Activated naive CD4-positive, alpha-beta T cell treated with anti-CD3 and anti-CD28 coated beads for 36 hours (primary cell): ENCODE results near the gene CD6. TPM values are rescaled to one million over a fixed set of nuclear protein-coding genes. Genes with fewer than 3 reads are reported as not detected.

Source experiments
- CTCF ChIA-PET: fragments of 350-600 bp; sonication (Branson Sonifier 250); formaldehyde crosslinking; loops from one replicate; lab custom pipeline; 2021; ENCODE audit warnings: antibody characterized with exemption; lab: Charles Lee
- DNase-seq: peaks from one replicate; pipeline ENCODE4 v3.0.0-alpha.2; 2020
- H3K27ac Mint-ChIP-seq: one replicate; pipeline ENCODE4 v1.8.0; 2021; ENCODE audit warnings: mild to moderate bottlenecking, mixed read lengths
- H3K27me3 Mint-ChIP-seq: one replicate; pipeline ENCODE4 v1.8.0; 2021; ENCODE audit warnings: low read depth, mixed read lengths
- H3K36me3 Mint-ChIP-seq: one replicate; pipeline ENCODE4 v1.8.0; 2021; ENCODE audit warnings: low read depth, mixed read lengths
- H3K4me1 Mint-ChIP-seq: one replicate; pipeline ENCODE4 v1.8.0; 2021; ENCODE audit warnings: low read depth, mixed read lengths
- H3K4me3 Mint-ChIP-seq: one replicate; pipeline ENCODE4 v1.8.0; 2021; ENCODE audit warnings: mild to moderate bottlenecking, moderate library complexity, mixed read lengths
- H3K9me3 Mint-ChIP-seq: one replicate; pipeline ENCODE4 v1.8.0; 2021; ENCODE audit warnings: mixed read lengths
- intact Hi-C: fragments of 100-400 bp; cut with micrococcal nuclease; formaldehyde crosslinking; loops from one replicate; pipeline ENCODE4 v1.15.1; 2023
- total RNA-seq, 2 experiments: library from RNA; stranded (reverse); gene quantifications; one replicate each; pipeline ENCODE4 v1.2.3, GENCODE V29; 2021

The CD6 gene
- total RNA-seq, 2 experiments from 2014 or later = 227 to 234 TPM

- peaks cover 69% of the 10 kb centered on the region for H3K36me3 Mint-ChIP-seq
- CTCF ChIA-PET = interaction anchor here (2.1 kb wide), 1 partner anchor 13 kb away, joined by 7 read pairs; no protein-coding TSS in a partner anchor
- no peaks in the 10 kb centered on the region for H3K27me3 Mint-ChIP-seq
- H3K4me3 Mint-ChIP-seq = no peak overlapping the region
- intact Hi-C loops = no loop called here
- DNase-seq = no peak
- H3K4me1 Mint-ChIP-seq = peaks cover 72% of the 10 kb centered on the region
- peak overlapping the region; percentile 100 for H3K27ac Mint-ChIP-seq
- H3K9me3 Mint-ChIP-seq = no peaks in the 10 kb centered on the region
Observed at GRCh38 chr11:61019037-61019831, 47.8 kb downstream of the CD6 start.

- DNase-seq = peak; percentile 17
- peaks cover 67% of the 10 kb centered on the region for H3K36me3 Mint-ChIP-seq
- peaks cover 78% of the 10 kb centered on the region for H3K4me1 Mint-ChIP-seq
- peak overlapping the region; percentile 100 for H3K27ac Mint-ChIP-seq
- peak overlapping the region; percentile 81 for H3K4me3 Mint-ChIP-seq
- H3K27me3 Mint-ChIP-seq = no peaks in the 10 kb centered on the region
- CTCF ChIA-PET = interaction anchor here (0.8 to 1.2 kb wide), 2 partner anchors 110 to 166 kb away, joined by 3 to 4 read pairs; no protein-coding TSS in a partner anchor
- H3K9me3 Mint-ChIP-seq = no peaks in the 10 kb centered on the region
- intact Hi-C loops = loop anchor here (5.0 to 10.0 kb wide), 2 partner anchors 188 to 315 kb away; partner anchors contain the start of genes DDB1 and TKFC
Observed at GRCh38 chr11:61019832-61020405, 48.4 kb downstream of the CD6 start.

GRCh38 chr11:61020551-61021235, 49.2 kb downstream of the CD6 start:
- intact Hi-C loops = loop anchor here (5.0 to 10.0 kb wide), 2 partner anchors 188 to 314 kb away; partner anchors contain the start of genes DDB1 and TKFC
- peak overlapping the region; percentile 100 for H3K27ac Mint-ChIP-seq
- peaks cover 67% of the 10 kb centered on the region for H3K36me3 Mint-ChIP-seq
- peaks cover 81% of the 10 kb centered on the region for H3K4me1 Mint-ChIP-seq
- H3K4me3 Mint-ChIP-seq = peak overlapping the region; percentile 81
- CTCF ChIA-PET = interaction anchor here (0.6 to 1.2 kb wide), 3 partner anchors 26 to 166 kb away, joined by 3 to 4 read pairs (median 3); no protein-coding TSS in a partner anchor
- DNase-seq = peak; percentile 6
- no peaks in the 10 kb centered on the region for H3K27me3 Mint-ChIP-seq
- H3K9me3 Mint-ChIP-seq = no peaks in the 10 kb centered on the region

GRCh38 chr11:61021661-61022212, 50.3 kb downstream of the CD6 start:
- Mint-ChIP-seq H3K27me3 (no peaks in the 10 kb centered on the region), H3K4me1 (peaks cover 78% of the 10 kb centered on the region), H3K36me3 (peaks cover 65% of the 10 kb centered on the region), H3K27ac (peak overlapping the region; percentile 100), H3K9me3 (no peaks in the 10 kb centered on the region), H3K4me3 (peak overlapping the region; percentile 81)
- CTCF ChIA-PET = interaction anchor here (0.6 to 1.8 kb wide), 4 partner anchors 20 to 123 kb away, joined by 3 to 6 read pairs (median 3); no protein-coding TSS in a partner anchor
- DNase-seq = peak; percentile 97
- intact Hi-C loops = loop anchor here (1.0 to 10.0 kb wide), 6 partner anchors 43 to 313 kb away; partner anchors contain the start of genes DDB1, TKFC and TMEM109

GRCh38 chr11:61022311-61023085, 51.0 kb downstream of the CD6 start:
- peaks cover 77% of the 10 kb centered on the region for H3K4me1 Mint-ChIP-seq
- H3K9me3 Mint-ChIP-seq = no peaks in the 10 kb centered on the region
- CTCF ChIA-PET = interaction anchor here (0.6 to 2.4 kb wide), 9 partner anchors 18 to 123 kb away, joined by 3 to 10 read pairs (median 3); no protein-coding TSS in a partner anchor
- DNase-seq = peak; percentile 77
- intact Hi-C loops = loop anchor here (1.0 to 10.0 kb wide), 9 partner anchors 18 to 312 kb away; partner anchors contain the start of genes CD6, DDB1, TKFC and TMEM109
- H3K36me3 Mint-ChIP-seq = peaks cover 64% of the 10 kb centered on the region
- H3K27me3 Mint-ChIP-seq = no peaks in the 10 kb centered on the region
- peak overlapping the region; percentile 81 for H3K4me3 Mint-ChIP-seq
- peak overlapping the region; percentile 100 for H3K27ac Mint-ChIP-seq

- peak overlapping the region; percentile 100 for H3K27ac Mint-ChIP-seq
- H3K36me3 Mint-ChIP-seq = peaks cover 67% of the 10 kb centered on the region
- no peaks in the 10 kb centered on the region for H3K9me3 Mint-ChIP-seq
- H3K27me3 Mint-ChIP-seq = no peaks in the 10 kb centered on the region
- intact Hi-C loops = loop anchor here (1.0 to 10.0 kb wide), 8 partner anchors 19 to 311 kb away; partner anchors contain the start of genes CD6, DDB1, TKFC and TMEM109
- H3K4me1 Mint-ChIP-seq = peaks cover 79% of the 10 kb centered on the region
- DNase-seq = peak; percentile 92
- CTCF ChIA-PET = interaction anchor here (0.6 to 2.4 kb wide), 11 partner anchors 19 to 124 kb away, joined by 3 to 10 read pairs (median 3); no protein-coding TSS in a partner anchor
- H3K4me3 Mint-ChIP-seq = peak overlapping the region; percentile 81
Observed at GRCh38 chr11:61023086-61023965, 51.8 kb downstream of the CD6 start.

GRCh38 chr11:61023966-61024295, 52.5 kb downstream of the CD6 start:
- Mint-ChIP-seq H3K4me3 (peak overlapping the region; percentile 81), H3K27ac (peak overlapping the region; percentile 100), H3K4me1 (peaks cover 79% of the 10 kb centered on the region), H3K9me3 (no peaks in the 10 kb centered on the region), H3K36me3 (peaks cover 66% of the 10 kb centered on the region), H3K27me3 (no peaks in the 10 kb centered on the region)
- intact Hi-C loops = loop anchor here (1.0 to 10.0 kb wide), 8 partner anchors 20 to 311 kb away; partner anchors contain the start of genes CD6, DDB1, TKFC and TMEM109
- CTCF ChIA-PET = interaction anchor here (0.8 to 2.4 kb wide), 5 partner anchors 32 to 105 kb away, joined by 3 to 10 read pairs (median 3); no protein-coding TSS in a partner anchor
- DNase-seq = no peak

GRCh38 chr11:61024938-61025820, 53.7 kb downstream of the CD6 start:
- Mint-ChIP-seq H3K36me3 (peaks cover 72% of the 10 kb centered on the region), H3K4me1 (peaks cover 88% of the 10 kb centered on the region), H3K27ac (peak overlapping the region; percentile 100), H3K4me3 (peak overlapping the region; percentile 87), H3K27me3 (no peaks in the 10 kb centered on the region), H3K9me3 (no peaks in the 10 kb centered on the region)
- DNase-seq = peak; percentile 67
- CTCF ChIA-PET = interaction anchor here (0.6 to 1.8 kb wide), 7 partner anchors 13 to 253 kb away, joined by 3 to 5 read pairs (median 3); no protein-coding TSS in a partner anchor
- intact Hi-C loops = loop anchor here (5.0 to 10.0 kb wide), 2 partner anchors 193 to 310 kb away; partner anchors contain the start of genes DDB1 and TKFC

- Mint-ChIP-seq H3K36me3 (peaks cover 69% of the 10 kb centered on the region), H3K27ac (peak overlapping the region; percentile 100), H3K9me3 (no peaks in the 10 kb centered on the region), H3K27me3 (no peaks in the 10 kb centered on the region), H3K4me1 (peaks cover 87% of the 10 kb centered on the region), H3K4me3 (peak overlapping the region; percentile 87)
- intact Hi-C loops = loop anchor here (1.0 to 10.0 kb wide), 7 partner anchors 17 to 309 kb away; partner anchors contain the start of genes CD5, DDB1, TKFC and VPS37C
- CTCF ChIA-PET = interaction anchor here (0.6 to 1.8 kb wide), 4 partner anchors 12 to 162 kb away, joined by 3 to 5 read pairs (median 3); no protein-coding TSS in a partner anchor
- no peak for DNase-seq
Observed at GRCh38 chr11:61025821-61026120, 54.3 kb downstream of the CD6 start.
